B cell (primary cell): ENCODE measurements around the gene OXTR.

Source experiments
- CTCF ChIP-seq: fragments of 200-600 bp; IDR thresholded peaks from one replicate; pipeline ENCODE4 v1.8.0; 2022; ENCODE audit warnings: antibody characterized with exemption, mild to moderate bottlenecking
- EZH2 ChIP-seq: IDR thresholded peaks from 2 replicates; pipeline ENCODE4 v1.6.1; 2012; ENCODE audit warnings: borderline replicate concordance, low read depth, mild to moderate bottlenecking, moderate library complexity, low read length; ENCODE audit not compliant: insufficient read depth, poor library complexity, severe bottlenecking

- TF ChIP-seq CTCF (no peak), EZH2 (no peak)
Measured at GRCh38 chr3:8767256-8767666, 2.2 kb downstream of the OXTR start.
